ENCODE results near the gene OTX1.

- TF ChIP-seq, protein P1, sequence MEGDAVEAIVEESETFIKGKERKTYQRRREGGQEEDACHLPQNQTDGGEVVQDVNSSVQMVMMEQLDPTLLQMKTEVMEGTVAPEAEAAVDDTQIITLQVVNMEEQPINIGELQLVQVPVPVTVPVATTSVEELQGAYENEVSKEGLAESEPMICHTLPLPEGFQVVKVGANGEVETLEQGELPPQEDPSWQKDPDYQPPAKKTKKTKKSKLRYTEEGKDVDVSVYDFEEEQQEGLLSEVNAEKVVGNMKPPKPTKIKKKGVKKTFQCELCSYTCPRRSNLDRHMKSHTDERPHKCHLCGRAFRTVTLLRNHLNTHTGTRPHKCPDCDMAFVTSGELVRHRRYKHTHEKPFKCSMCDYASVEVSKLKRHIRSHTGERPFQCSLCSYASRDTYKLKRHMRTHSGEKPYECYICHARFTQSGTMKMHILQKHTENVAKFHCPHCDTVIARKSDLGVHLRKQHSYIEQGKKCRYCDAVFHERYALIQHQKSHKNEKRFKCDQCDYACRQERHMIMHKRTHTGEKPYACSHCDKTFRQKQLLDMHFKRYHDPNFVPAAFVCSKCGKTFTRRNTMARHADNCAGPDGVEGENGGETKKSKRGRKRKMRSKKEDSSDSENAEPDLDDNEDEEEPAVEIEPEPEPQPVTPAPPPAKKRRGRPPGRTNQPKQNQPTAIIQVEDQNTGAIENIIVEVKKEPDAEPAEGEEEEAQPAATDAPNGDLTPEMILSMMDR (IDR thresholded peaks at IDR 0.05; ENCODE audit: extremely low read depth in 1 of 2, insufficient read depth in 1 of 2, low read depth in 1 of 2, low read length in 2 of 2), result no peak
- TF ChIP-seq POLR2AphosphoS5 (IDR thresholded peaks at IDR 0.05; ENCODE audit: insufficient read depth, low read depth, low read length) (no peak), POLR2A (IDR thresholded peaks at IDR 0.05; ENCODE audit: low read depth, low read length) (no peak), EZH2 (IDR thresholded peaks at IDR 0.05; ENCODE audit: borderline replicate concordance, low read depth, low read length, severe bottlenecking) (no peak), MYC (IDR thresholded peaks at IDR 0.05; ENCODE audit: low read depth, low read length) (no peak), JUN (IDR thresholded peaks at IDR 0.05; ENCODE audit: borderline replicate concordance, insufficient read depth, insufficient read length, low read depth) (no peak), FOS (IDR thresholded peaks at IDR 0.05; ENCODE audit: borderline replicate concordance, insufficient read depth, low read length) (no peak)
Measured at GRCh38 chr2:63050334-63051041, at the start of gene OTX1.

Data from endothelial cell of umbilical vein (primary cell).